Pancreas (tissue), 10 donors: ENCODE measurements around the gene TTPAL. TPM values are rescaled to one million over a fixed set of nuclear protein-coding genes. Genes with fewer than 3 reads are reported as not detected.

ENCODE experiments used
- ATAC-seq, 4 donors: fragments of 200-7000 bp; cut with Tn5 transposase; one replicate each; pipeline versions ENCODE4 v1.8.0 to v1.9.1; 2020; ENCODE audit warnings: mild to moderate bottlenecking in 4 of 4, moderate library complexity in 4 of 4
- DNase-seq, 6 donors: peaks; one replicate each; pipeline ENCODE4 v3.0.0-alpha.2; 2020
- FAIRE-seq: peaks from 2 replicates; lab custom pipeline; 2012; peaks lifted over from hg19 to GRCh38; lab: Jason Lieb, UNC
- H3K27ac ChIP-seq, 4 donors: fragments of 200-600 bp; sonication (generic); 1 replicate in 3 of 4; 2 replicates in 1 of 4; pipeline versions ENCODE4 v1.5.0 to v1.8.0; 2020
- H3K27me3 ChIP-seq, 4 donors: fragments of 200-600 bp; one replicate each; pipeline ENCODE4 v1.8.0; 2021
- H3K36me3 ChIP-seq, 3 donors: fragments of 200-600 bp; sonication (generic) in 1 of 3; one replicate each; pipeline versions ENCODE4 v1.5.0 to v1.8.0; 2020 to 2021
- H3K4me1 ChIP-seq, 3 donors: fragments of 200-600 bp; one replicate each; pipeline ENCODE4 v1.8.0; 2021
- H3K4me3 ChIP-seq, 4 donors: fragments of 200-600 bp; sonication (generic) in 2 of 4; one replicate each; pipeline versions ENCODE4 v1.5.0 to v1.8.0; 2020 to 2021
- H3K9me3 ChIP-seq, 4 donors: fragments of 200-600 bp; one replicate each; pipeline ENCODE4 v1.8.0; 2021
- WGBS, 2 donors: extraction: QIAGEN DNeasy Blood & Tissue Kit; methylation state at CpG; one replicate each; pipeline ENCODE4 v1.1.7; 2013; 5-methylcytosine and 5-hydroxymethylcytosine counted together
- intact Hi-C, 3 donors: fragments of 100-400 bp; cut with DNase I; formaldehyde crosslinking; loops; one replicate each; pipeline versions ENCODE4 v1.11.1 to v1.14.2; 2022
- polyA plus RNA-seq, 2 donors: library from polyadenylated mRNA; stranded (reverse); fragments of 200-250 nt; gene quantifications; one replicate each; pipeline ENCODE4 v1.2.3, GENCODE V29; 2013
- total RNA-seq, 6 donors: library from RNA; stranded (reverse); fragmentation: NEBNext Ultra II Directional in 4 of 6; extraction: Animal tissue kit (Norgen Biotek cat#: 25700) in 4 of 6; gene quantifications; one replicate each; pipeline versions ENCODE4 v1.2.1 to v1.2.4, GENCODE V29; 2021 to 2023
- TF ChIP-seq, protein P1 (sequence below), 4 donors: fragments of 200-600 bp; sonication (generic) in 3 of 4; IDR thresholded peaks; one replicate each; pipeline versions ENCODE4 v1.5.0 to v1.8.0; 2021; ENCODE audit warnings: antibody characterized with exemption in 4 of 4
- donor health status: healthy with polysubstance abuse.
- donor health status: DM: no; HTN: no; CAD: no; lungs with moderate emphysema.
- donor health status: DM: no; HTN: no; CAD: no.
- donor health status: control.
- donor health status: control.
- donor health status: Bipolar disorder and iron deficiency.
- donor health status: DM: yes; HTN: yes; CAD: no.
- donor health status: DM: no; HTN: no; CAD: no.
- donor health status: DM: no; HTN: no; CAD: no.
- donor health status: DM: yes; HTN: yes; CAD: no.

TTPAL gene
- total and polyA plus RNA-seq, 8 donors: 3.1 to 8.2 (median 5.9) TPM

DNA sequence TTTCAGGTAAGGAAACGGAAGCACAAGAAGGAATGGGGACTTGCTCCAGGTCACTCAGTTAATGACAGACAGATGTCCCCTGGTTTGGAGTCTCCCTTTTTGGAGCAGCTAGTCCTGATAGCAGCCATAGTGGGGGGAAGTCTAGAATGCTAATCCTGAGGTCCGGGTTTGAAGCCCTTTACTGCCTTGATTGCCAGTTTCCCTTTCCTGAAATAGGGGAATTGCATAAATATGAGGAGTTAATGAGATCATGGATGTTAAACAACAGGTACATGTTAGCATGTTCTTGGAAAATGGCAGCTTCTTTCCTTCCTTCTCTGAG, 341 bp upstream of the TTPAL start:
- DNase-seq: no peak
- FAIRE-seq: no peak
- intact Hi-C loops: no loop called here
- peak overlapping the region; percentile 57 to 90 (median 70) for H3K4me3 ChIP-seq
- H3K4me1 ChIP-seq: peaks cover 3 to 5% (median 3%) of the 10 kb centered on the region in 3 donors
- TF ChIP-seq, protein P1, sequence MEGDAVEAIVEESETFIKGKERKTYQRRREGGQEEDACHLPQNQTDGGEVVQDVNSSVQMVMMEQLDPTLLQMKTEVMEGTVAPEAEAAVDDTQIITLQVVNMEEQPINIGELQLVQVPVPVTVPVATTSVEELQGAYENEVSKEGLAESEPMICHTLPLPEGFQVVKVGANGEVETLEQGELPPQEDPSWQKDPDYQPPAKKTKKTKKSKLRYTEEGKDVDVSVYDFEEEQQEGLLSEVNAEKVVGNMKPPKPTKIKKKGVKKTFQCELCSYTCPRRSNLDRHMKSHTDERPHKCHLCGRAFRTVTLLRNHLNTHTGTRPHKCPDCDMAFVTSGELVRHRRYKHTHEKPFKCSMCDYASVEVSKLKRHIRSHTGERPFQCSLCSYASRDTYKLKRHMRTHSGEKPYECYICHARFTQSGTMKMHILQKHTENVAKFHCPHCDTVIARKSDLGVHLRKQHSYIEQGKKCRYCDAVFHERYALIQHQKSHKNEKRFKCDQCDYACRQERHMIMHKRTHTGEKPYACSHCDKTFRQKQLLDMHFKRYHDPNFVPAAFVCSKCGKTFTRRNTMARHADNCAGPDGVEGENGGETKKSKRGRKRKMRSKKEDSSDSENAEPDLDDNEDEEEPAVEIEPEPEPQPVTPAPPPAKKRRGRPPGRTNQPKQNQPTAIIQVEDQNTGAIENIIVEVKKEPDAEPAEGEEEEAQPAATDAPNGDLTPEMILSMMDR (IDR thresholded peaks at IDR 0.05): no peak
- H3K27ac ChIP-seq: peak overlapping the region; percentile 55 to 77 (median 73)
- H3K27me3 ChIP-seq: no peaks in the 10 kb centered on the region
- 4 to 6% methylated on average over 2 of the region's 2 CpGs for WGBS, 2 donors
- H3K36me3 ChIP-seq: peaks cover 0 to 4% (median 0%) of the 10 kb centered on the region in 3 donors
- peak; percentile 3 to 15 (median 10) for ATAC-seq
- no peaks in the 10 kb centered on the region for H3K9me3 ChIP-seq

DNA sequence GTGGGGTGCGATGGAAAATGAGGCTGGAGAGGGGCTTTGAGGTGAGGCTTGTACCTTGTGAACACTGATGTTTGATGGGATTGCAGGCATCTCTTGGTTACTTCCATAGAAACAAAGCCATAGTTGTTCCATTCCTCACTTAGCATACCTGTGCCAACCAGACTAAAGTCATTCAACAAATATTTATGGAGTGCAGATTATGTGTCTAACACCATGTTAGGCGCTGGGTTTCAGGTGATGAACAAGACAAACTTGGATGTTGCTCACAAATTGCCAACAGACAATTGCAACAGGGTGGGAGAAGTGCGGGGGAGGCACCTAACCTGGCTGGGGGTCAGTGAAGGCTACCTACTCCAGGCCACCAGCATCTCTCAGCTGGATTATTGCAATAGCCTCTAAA, 1.5 kb downstream of the TTPAL start:
- no peak for ATAC-seq
- TF ChIP-seq, protein P1 (IDR thresholded peaks at IDR 0.05): no peak
- no peak overlapping the region for H3K27ac ChIP-seq
- H3K4me1 ChIP-seq: peaks cover 0 to 3% (median 0%) of the 10 kb centered on the region in 3 donors
- intact Hi-C loops: no loop called here
- no peaks in the 10 kb centered on the region for H3K27me3 ChIP-seq
- H3K9me3 ChIP-seq: no peaks in the 10 kb centered on the region
- peaks cover 0 to 4% (median 0%) of the 10 kb centered on the region in 3 donors for H3K36me3 ChIP-seq
- DNase-seq: no peak
- FAIRE-seq: no peak
- 72 to 84% methylated on average over 3 of the region's 3 CpGs for WGBS, 2 donors
- no peak overlapping the region for H3K4me3 ChIP-seq

DNA sequence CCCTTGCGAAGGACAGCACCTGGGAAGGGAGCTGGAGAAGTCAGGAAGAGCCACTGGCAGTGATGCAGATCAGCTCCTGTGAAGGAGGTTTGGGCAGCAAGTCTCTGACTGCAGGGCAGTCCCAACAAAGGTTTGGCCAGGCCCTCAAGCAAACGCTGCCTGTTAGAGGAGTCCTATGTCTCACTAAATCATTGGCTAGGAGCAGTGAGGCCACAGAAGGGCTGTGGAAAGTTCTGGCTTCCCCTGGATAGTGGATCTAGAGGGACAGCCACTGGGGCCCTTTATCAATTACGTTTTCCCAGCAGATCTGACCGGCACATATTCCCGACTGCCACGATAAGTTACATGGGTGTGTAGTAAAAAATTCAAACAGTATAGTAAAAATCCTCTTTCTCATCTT, 2.5 kb downstream of the TTPAL start:
- intact Hi-C loops: no loop called here
- no peaks in the 10 kb centered on the region for H3K9me3 ChIP-seq
- H3K4me1 ChIP-seq: peaks cover 0 to 3% (median 0%) of the 10 kb centered on the region in 3 donors
- DNase-seq (no peak), FAIRE-seq (no peak), ATAC-seq (no peak)
- TF ChIP-seq, protein P1 (IDR thresholded peaks at IDR 0.05): no peak
- WGBS, 2 donors: 63 to 67% methylated on average over 6 of the region's 6 CpGs
- no peak overlapping the region for H3K27ac ChIP-seq
- H3K36me3 ChIP-seq: peaks cover 0 to 4% (median 0%) of the 10 kb centered on the region in 3 donors
- no peak overlapping the region for H3K4me3 ChIP-seq
- H3K27me3 ChIP-seq: no peaks in the 10 kb centered on the region

DNA sequence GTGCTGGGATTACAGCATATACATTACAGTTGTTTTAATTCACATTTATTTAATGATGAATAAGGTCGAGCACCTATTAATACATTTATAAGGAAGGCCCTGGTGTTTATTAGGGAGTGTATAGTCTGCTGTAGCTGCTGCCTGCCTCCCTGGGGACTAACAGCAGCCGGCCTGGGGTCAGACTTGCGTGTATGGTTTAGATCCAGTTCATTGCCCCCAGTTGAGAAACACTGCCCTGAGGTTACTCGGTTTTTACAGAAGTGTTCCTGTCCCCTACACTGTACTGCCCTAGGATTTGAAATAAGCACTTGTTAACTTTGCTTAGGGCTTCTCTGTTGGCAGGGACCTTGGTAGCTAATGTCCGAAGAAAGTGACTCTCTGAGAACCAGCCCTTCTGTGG, 4.0 kb downstream of the TTPAL start:
- H3K4me3 ChIP-seq: no peak overlapping the region
- ATAC-seq (no peak), FAIRE-seq (no peak), DNase-seq (no peak)
- WGBS, 2 donors: 72 to 83% methylated on average over 5 of the region's 5 CpGs
- peaks cover 0 to 3% (median 0%) of the 10 kb centered on the region in 3 donors for H3K4me1 ChIP-seq
- no peaks in the 10 kb centered on the region for H3K27me3 ChIP-seq
- H3K27ac ChIP-seq: no peak overlapping the region
- intact Hi-C loops: no loop called here
- H3K36me3 ChIP-seq: peaks cover 0 to 7% (median 4%) of the 10 kb centered on the region in 3 donors
- TF ChIP-seq, protein P1 (IDR thresholded peaks at IDR 0.05): no peak
- H3K9me3 ChIP-seq: no peaks in the 10 kb centered on the region

DNA sequence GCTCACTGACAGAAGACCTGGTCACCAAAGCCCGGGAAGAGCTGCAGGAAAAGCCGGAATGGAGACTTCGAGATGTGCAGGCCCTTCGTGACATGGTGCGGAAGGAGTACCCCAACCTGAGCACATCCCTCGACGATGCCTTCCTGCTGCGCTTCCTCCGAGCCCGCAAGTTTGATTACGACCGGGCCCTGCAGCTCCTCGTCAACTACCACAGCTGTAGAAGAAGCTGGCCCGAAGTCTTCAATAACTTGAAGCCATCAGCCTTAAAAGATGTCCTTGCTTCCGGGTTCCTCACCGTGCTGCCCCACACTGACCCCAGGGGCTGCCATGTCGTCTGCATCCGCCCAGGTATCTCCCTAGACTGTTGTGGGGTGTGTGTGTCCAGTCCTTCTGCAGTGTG, 4.4 kb downstream of the TTPAL start:
- no peak overlapping the region for H3K4me3 ChIP-seq
- no peak for DNase-seq
- peaks cover 0 to 3% (median 0%) of the 10 kb centered on the region in 3 donors for H3K4me1 ChIP-seq
- no peaks in the 10 kb centered on the region for H3K9me3 ChIP-seq
- FAIRE-seq: no peak
- no peaks in the 10 kb centered on the region for H3K27me3 ChIP-seq
- no peak overlapping the region for H3K27ac ChIP-seq
- TF ChIP-seq, protein P1 (IDR thresholded peaks at IDR 0.05): no peak
- intact Hi-C loops: no loop called here
- 91% methylated on average over 18 of the region's 18 CpGs for WGBS, 2 donors
- ATAC-seq: no peak
- peaks cover 0 to 7% (median 4%) of the 10 kb centered on the region in 3 donors for H3K36me3 ChIP-seq
